Nephron (organoid): ENCODE measurements around the gene ADCK1.
A peak's percentile ranks its signal among the peaks of the same experiment; 100 is the strongest.

Experiments used
- H3K27ac Mint-ChIP-seq, 3 experiments: 2 replicates each; pipeline ENCODE4 v1.8.0; 2020; ENCODE audit warnings: mixed read lengths in 3 of 3, mild to moderate bottlenecking in 2 of 3, moderate library complexity in 1 of 3
- H3K27me3 Mint-ChIP-seq: 2 replicates; pipeline ENCODE4 v1.8.0; 2021; ENCODE audit warnings: low read depth, mild to moderate bottlenecking, moderate library complexity, mixed read lengths
- H3K36me3 Mint-ChIP-seq: 2 replicates; pipeline ENCODE4 v1.8.0; 2020; ENCODE audit warnings: low read depth, mixed read lengths
- H3K4me1 Mint-ChIP-seq: 2 replicates; pipeline ENCODE4 v1.8.0; 2020; ENCODE audit warnings: mixed read lengths
- H3K4me3 Mint-ChIP-seq, 3 experiments: 2 replicates each; pipeline ENCODE4 v1.8.0; 2020; ENCODE audit warnings: mild to moderate bottlenecking in 3 of 3, mixed read lengths in 3 of 3, moderate library complexity in 2 of 3
- H3K9me3 Mint-ChIP-seq: 2 replicates; pipeline ENCODE4 v1.8.0; 2020; ENCODE audit warnings: mixed read lengths
- TF ChIP-seq, protein P1 (sequence below), 3 experiments: fragments of 200-600 bp; sonication (generic); IDR thresholded peaks; one replicate each; pipeline ENCODE4 v1.5.0; 2021; ENCODE audit warnings: antibody characterized with exemption in 3 of 3; ENCODE audit not compliant: unreplicated experiment in 3 of 3

ADCK1 gene

GRCh38 chr14:77856941-77857340 is 57.0 kb downstream of the ADCK1 start:
- Mint-ChIP-seq H3K27me3 (no peaks in the 10 kb centered on the region), H3K4me1 (no peaks in the 10 kb centered on the region), H3K9me3 (peaks cover 4% of the 10 kb centered on the region), H3K36me3 (peaks cover 8% of the 10 kb centered on the region), H3K4me3 (no peak overlapping the region), H3K27ac (no peak overlapping the region)
- TF ChIP-seq, protein P1, sequence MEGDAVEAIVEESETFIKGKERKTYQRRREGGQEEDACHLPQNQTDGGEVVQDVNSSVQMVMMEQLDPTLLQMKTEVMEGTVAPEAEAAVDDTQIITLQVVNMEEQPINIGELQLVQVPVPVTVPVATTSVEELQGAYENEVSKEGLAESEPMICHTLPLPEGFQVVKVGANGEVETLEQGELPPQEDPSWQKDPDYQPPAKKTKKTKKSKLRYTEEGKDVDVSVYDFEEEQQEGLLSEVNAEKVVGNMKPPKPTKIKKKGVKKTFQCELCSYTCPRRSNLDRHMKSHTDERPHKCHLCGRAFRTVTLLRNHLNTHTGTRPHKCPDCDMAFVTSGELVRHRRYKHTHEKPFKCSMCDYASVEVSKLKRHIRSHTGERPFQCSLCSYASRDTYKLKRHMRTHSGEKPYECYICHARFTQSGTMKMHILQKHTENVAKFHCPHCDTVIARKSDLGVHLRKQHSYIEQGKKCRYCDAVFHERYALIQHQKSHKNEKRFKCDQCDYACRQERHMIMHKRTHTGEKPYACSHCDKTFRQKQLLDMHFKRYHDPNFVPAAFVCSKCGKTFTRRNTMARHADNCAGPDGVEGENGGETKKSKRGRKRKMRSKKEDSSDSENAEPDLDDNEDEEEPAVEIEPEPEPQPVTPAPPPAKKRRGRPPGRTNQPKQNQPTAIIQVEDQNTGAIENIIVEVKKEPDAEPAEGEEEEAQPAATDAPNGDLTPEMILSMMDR (IDR thresholded peaks at IDR 0.05; ENCODE audit: unreplicated experiment in 3 of 3): no peak

DNA sequence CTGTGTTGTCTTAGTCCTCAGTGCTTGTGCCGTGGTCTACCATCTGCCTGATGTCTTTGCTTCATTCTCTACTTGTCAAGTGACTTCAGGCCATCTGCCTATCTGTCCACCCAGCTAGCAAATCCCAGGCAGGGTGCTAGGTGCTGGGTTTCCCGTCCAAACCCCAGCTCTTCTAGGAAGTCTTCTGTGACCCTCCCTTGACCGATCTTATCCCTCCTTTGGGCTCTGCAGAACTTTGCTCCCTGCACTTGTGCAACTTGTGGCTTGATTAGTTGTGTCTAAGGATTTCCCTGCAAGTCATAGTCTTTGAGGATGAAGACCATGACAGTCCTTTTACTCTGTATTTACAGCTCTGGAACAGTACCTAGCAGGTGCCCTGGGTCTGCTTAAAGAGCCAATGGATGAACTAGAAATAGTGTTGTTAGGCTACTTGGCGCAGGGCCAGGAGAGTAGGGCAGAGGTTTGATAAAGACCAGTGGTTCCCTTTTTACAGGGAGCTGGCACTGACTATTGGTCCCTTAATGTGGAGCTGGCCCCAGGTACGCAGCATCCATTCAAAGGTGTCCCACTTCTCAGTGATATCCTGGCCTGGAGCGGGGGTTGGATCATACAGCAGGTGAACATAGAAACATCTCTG is 60.1 kb downstream of the ADCK1 start:
- Mint-ChIP-seq H3K4me3 (no peak overlapping the region), H3K36me3 (peaks cover 14% of the 10 kb centered on the region), H3K27ac (no peak overlapping the region), H3K4me1 (no peaks in the 10 kb centered on the region), H3K9me3 (peaks cover 7% of the 10 kb centered on the region), H3K27me3 (peaks cover 3% of the 10 kb centered on the region)
- TF ChIP-seq, protein P1 (IDR thresholded peaks at IDR 0.05; ENCODE audit: unreplicated experiment in 3 of 3): no peak

GRCh38 chr14:77861201-77861600 is 61.3 kb downstream of the ADCK1 start:
- H3K4me1 Mint-ChIP-seq: no peaks in the 10 kb centered on the region

GRCh38 chr14:77862154-77862786 is 62.4 kb downstream of the ADCK1 start:
- TF ChIP-seq, protein P1 (IDR thresholded peaks at IDR 0.05; ENCODE audit: unreplicated experiment in 3 of 3): peak; percentile 85 to 89 (median 86)
- Mint-ChIP-seq H3K4me3 (no peak overlapping the region), H3K36me3 (peaks cover 22% of the 10 kb centered on the region), H3K27me3 (peaks cover 3% of the 10 kb centered on the region), H3K27ac (no peak overlapping the region), H3K9me3 (peaks cover 7% of the 10 kb centered on the region), H3K4me1 (no peaks in the 10 kb centered on the region)

More at GRCh38 chr14:77861201-77861600, 61.3 kb downstream of the ADCK1 start:
- peaks cover 7% of the 10 kb centered on the region for H3K9me3 Mint-ChIP-seq
- TF ChIP-seq, protein P1 (IDR thresholded peaks at IDR 0.05; ENCODE audit: unreplicated experiment in 3 of 3): no peak
- no peak overlapping the region for H3K27ac Mint-ChIP-seq
- H3K27me3 Mint-ChIP-seq: peaks cover 3% of the 10 kb centered on the region
- H3K36me3 Mint-ChIP-seq: peaks cover 20% of the 10 kb centered on the region
- H3K4me3 Mint-ChIP-seq: no peak overlapping the region

- H3K4me1 Mint-ChIP-seq: no peaks in the 10 kb centered on the region
- peaks cover 7% of the 10 kb centered on the region for H3K9me3 Mint-ChIP-seq
- no peak overlapping the region for H3K4me3 Mint-ChIP-seq
- H3K36me3 Mint-ChIP-seq: peaks cover 22% of the 10 kb centered on the region
- peaks cover 3% of the 10 kb centered on the region for H3K27me3 Mint-ChIP-seq
- H3K27ac Mint-ChIP-seq: no peak overlapping the region
- TF ChIP-seq, protein P1 (IDR thresholded peaks at IDR 0.05; ENCODE audit: unreplicated experiment in 3 of 3): no peak
Measured at GRCh38 chr14:77864085-77864484, 64.2 kb downstream of the ADCK1 start.

DNA sequence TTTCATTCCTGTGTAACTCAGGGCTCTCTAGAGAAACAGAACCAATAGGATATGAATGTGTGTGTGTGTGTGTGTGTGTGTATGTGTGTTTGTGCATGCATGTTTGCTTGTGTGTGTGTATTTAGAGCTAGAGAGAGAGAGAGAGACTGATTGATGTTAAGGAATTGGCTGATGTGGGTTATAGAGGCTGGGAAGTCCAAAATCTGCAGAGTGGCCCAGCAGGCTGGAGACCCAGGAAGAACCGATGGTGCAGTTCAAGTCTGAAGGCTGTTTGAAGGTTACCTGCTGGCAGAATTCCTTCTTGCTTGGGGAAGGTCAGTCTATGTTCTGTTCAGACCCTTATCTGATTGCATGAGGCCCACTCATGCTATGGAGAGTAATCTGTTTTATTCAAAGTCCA is 64.7 kb downstream of the ADCK1 start:
- peaks cover 3% of the 10 kb centered on the region for H3K27me3 Mint-ChIP-seq
- H3K9me3 Mint-ChIP-seq: peaks cover 7% of the 10 kb centered on the region
- TF ChIP-seq, protein P1 (IDR thresholded peaks at IDR 0.05; ENCODE audit: unreplicated experiment in 3 of 3): no peak
- H3K4me3 Mint-ChIP-seq: no peak overlapping the region
- peaks cover 22% of the 10 kb centered on the region for H3K36me3 Mint-ChIP-seq
- H3K27ac Mint-ChIP-seq: no peak overlapping the region
- H3K4me1 Mint-ChIP-seq: no peaks in the 10 kb centered on the region
